ENCODE measurements around the gene NEO1.
"Not testable (repeated sequence)": the region's sequence is repeated elsewhere in the genome, so short reads cannot be mapped to it uniquely, and the experiment has no call there.

The NEO1 gene

GRCh38 chr15:73284090-73284716 is 231.9 kb downstream of the NEO1 start:
- H3K27ac ChIP-seq (ENCODE audit: low read depth, low read length) = no peak overlapping the region
- H3K36me3 ChIP-seq (ENCODE audit: control insufficient read depth, insufficient read depth, low read length) = peaks cover 59% of the 10 kb centered on the region
- H3K9ac ChIP-seq (ENCODE audit: low read depth, low read length) = no peak overlapping the region
- no peaks in the 10 kb centered on the region for H3K27me3 ChIP-seq (ENCODE audit: control insufficient read depth, insufficient read depth, low read length)
- H3K4me1 ChIP-seq (ENCODE audit: control insufficient read depth, insufficient read depth, low read length) = no peaks in the 10 kb centered on the region
- H3K4me3 ChIP-seq (ENCODE audit: low read depth, low read length) = no peak overlapping the region
- no peaks in the 10 kb centered on the region for H3K9me3 ChIP-seq (ENCODE audit: control insufficient read depth, insufficient read depth, low read length)

GRCh38 chr15:73286311-73286710 is 234.0 kb downstream of the NEO1 start:
- H3K9me3 ChIP-seq (ENCODE audit: control insufficient read depth, insufficient read depth, low read length) = no peaks in the 10 kb centered on the region
- peaks cover 68% of the 10 kb centered on the region for H3K36me3 ChIP-seq (ENCODE audit: control insufficient read depth, insufficient read depth, low read length)
- no peaks in the 10 kb centered on the region for H3K27me3 ChIP-seq (ENCODE audit: control insufficient read depth, insufficient read depth, low read length)
- no peak overlapping the region for H3K4me3 ChIP-seq (ENCODE audit: low read depth, low read length)
- no peak overlapping the region for H3K27ac ChIP-seq (ENCODE audit: low read depth, low read length)
- H3K9ac ChIP-seq (ENCODE audit: low read depth, low read length) = no peak overlapping the region
- H3K4me1 ChIP-seq (ENCODE audit: control insufficient read depth, insufficient read depth, low read length) = no peaks in the 10 kb centered on the region

- Histone ChIP-seq H3K27me3 (ENCODE audit: control insufficient read depth, insufficient read depth, low read length) (no peaks in the 10 kb centered on the region), H3K27ac (ENCODE audit: low read depth, low read length) (no peak overlapping the region), H3K36me3 (ENCODE audit: control insufficient read depth, insufficient read depth, low read length) (peaks cover 68% of the 10 kb centered on the region), H3K4me3 (ENCODE audit: low read depth, low read length) (no peak overlapping the region), H3K4me1 (ENCODE audit: control insufficient read depth, insufficient read depth, low read length) (no peaks in the 10 kb centered on the region), H3K9ac (ENCODE audit: low read depth, low read length) (no peak overlapping the region), H3K9me3 (ENCODE audit: control insufficient read depth, insufficient read depth, low read length) (no peaks in the 10 kb centered on the region)
Observed at GRCh38 chr15:73287019-73287418, 234.8 kb downstream of the NEO1 start.

GRCh38 chr15:73291441-73291840 is 239.2 kb downstream of the NEO1 start:
- Histone ChIP-seq H3K4me3 (ENCODE audit: low read depth, low read length) (no peak overlapping the region), H3K36me3 (ENCODE audit: control insufficient read depth, insufficient read depth, low read length) (peaks cover 53% of the 10 kb centered on the region), H3K27ac (ENCODE audit: low read depth, low read length) (no peak overlapping the region), H3K9me3 (ENCODE audit: control insufficient read depth, insufficient read depth, low read length) (no peaks in the 10 kb centered on the region), H3K9ac (ENCODE audit: low read depth, low read length) (no peak overlapping the region), H3K27me3 (ENCODE audit: control insufficient read depth, insufficient read depth, low read length) (no peaks in the 10 kb centered on the region), H3K4me1 (ENCODE audit: control insufficient read depth, insufficient read depth, low read length) (no peaks in the 10 kb centered on the region)

GRCh38 chr15:73293773-73294172 is 241.5 kb downstream of the NEO1 start:
- Histone ChIP-seq H3K4me3 (ENCODE audit: low read depth, low read length) (no peak overlapping the region), H3K9me3 (ENCODE audit: control insufficient read depth, insufficient read depth, low read length) (no peaks in the 10 kb centered on the region), H3K9ac (ENCODE audit: low read depth, low read length) (no peak overlapping the region), H3K4me1 (ENCODE audit: control insufficient read depth, insufficient read depth, low read length) (no peaks in the 10 kb centered on the region), H3K27ac (ENCODE audit: low read depth, low read length) (no peak overlapping the region), H3K27me3 (ENCODE audit: control insufficient read depth, insufficient read depth, low read length) (no peaks in the 10 kb centered on the region), H3K36me3 (ENCODE audit: control insufficient read depth, insufficient read depth, low read length) (peaks cover 41% of the 10 kb centered on the region)

- Histone ChIP-seq H3K27ac (ENCODE audit: low read depth, low read length) (no peak overlapping the region), H3K9ac (ENCODE audit: low read depth, low read length) (no peak overlapping the region), H3K27me3 (ENCODE audit: control insufficient read depth, insufficient read depth, low read length) (no peaks in the 10 kb centered on the region), H3K4me3 (ENCODE audit: low read depth, low read length) (no peak overlapping the region), H3K4me1 (ENCODE audit: control insufficient read depth, insufficient read depth, low read length) (no peaks in the 10 kb centered on the region), H3K9me3 (ENCODE audit: control insufficient read depth, insufficient read depth, low read length) (no peaks in the 10 kb centered on the region), H3K36me3 (ENCODE audit: control insufficient read depth, insufficient read depth, low read length) (peaks cover 42% of the 10 kb centered on the region)
Observed at GRCh38 chr15:73295630-73296286, 243.5 kb downstream of the NEO1 start.

GRCh38 chr15:73296609-73297353 is 244.5 kb downstream of the NEO1 start:
- Histone ChIP-seq H3K27ac (ENCODE audit: low read depth, low read length) (no peak overlapping the region), H3K36me3 (ENCODE audit: control insufficient read depth, insufficient read depth, low read length) (peaks cover 50% of the 10 kb centered on the region), H3K4me3 (ENCODE audit: low read depth, low read length) (no peak overlapping the region), H3K9me3 (ENCODE audit: control insufficient read depth, insufficient read depth, low read length) (no peaks in the 10 kb centered on the region), H3K27me3 (ENCODE audit: control insufficient read depth, insufficient read depth, low read length) (no peaks in the 10 kb centered on the region), H3K4me1 (ENCODE audit: control insufficient read depth, insufficient read depth, low read length) (no peaks in the 10 kb centered on the region), H3K9ac (ENCODE audit: low read depth, low read length) (no peak overlapping the region)

- H3K36me3 ChIP-seq (ENCODE audit: control insufficient read depth, insufficient read depth, low read length) = peaks cover 59% of the 10 kb centered on the region
- no peaks in the 10 kb centered on the region for H3K9me3 ChIP-seq (ENCODE audit: control insufficient read depth, insufficient read depth, low read length)
- no peak overlapping the region for H3K27ac ChIP-seq (ENCODE audit: low read depth, low read length)
- H3K4me1 ChIP-seq (ENCODE audit: control insufficient read depth, insufficient read depth, low read length) = no peaks in the 10 kb centered on the region
- no peak overlapping the region for H3K9ac ChIP-seq (ENCODE audit: low read depth, low read length)
- no peak overlapping the region for H3K4me3 ChIP-seq (ENCODE audit: low read depth, low read length)
- no peaks in the 10 kb centered on the region for H3K27me3 ChIP-seq (ENCODE audit: control insufficient read depth, insufficient read depth, low read length)
Observed at GRCh38 chr15:73298522-73299245, 246.4 kb downstream of the NEO1 start.

GRCh38 chr15:73300286-73300685 is 248.0 kb downstream of the NEO1 start:
- peaks cover 57% of the 10 kb centered on the region for H3K36me3 ChIP-seq (ENCODE audit: control insufficient read depth, insufficient read depth, low read length)
- not testable (repeated sequence) for H3K27me3 ChIP-seq (ENCODE audit: control insufficient read depth, insufficient read depth, low read length); H3K9ac ChIP-seq (ENCODE audit: low read depth, low read length); H3K9me3 ChIP-seq (ENCODE audit: control insufficient read depth, insufficient read depth, low read length); H3K4me1 ChIP-seq (ENCODE audit: control insufficient read depth, insufficient read depth, low read length); H3K27ac ChIP-seq (ENCODE audit: low read depth, low read length); H3K4me3 ChIP-seq (ENCODE audit: low read depth, low read length)

- Histone ChIP-seq H3K9me3 (ENCODE audit: control insufficient read depth, insufficient read depth, low read length) (no peaks in the 10 kb centered on the region), H3K4me3 (ENCODE audit: low read depth, low read length) (no peak overlapping the region), H3K27ac (ENCODE audit: low read depth, low read length) (no peak overlapping the region), H3K27me3 (ENCODE audit: control insufficient read depth, insufficient read depth, low read length) (no peaks in the 10 kb centered on the region), H3K36me3 (ENCODE audit: control insufficient read depth, insufficient read depth, low read length) (peaks cover 47% of the 10 kb centered on the region), H3K4me1 (ENCODE audit: control insufficient read depth, insufficient read depth, low read length) (no peaks in the 10 kb centered on the region), H3K9ac (ENCODE audit: low read depth, low read length) (no peak overlapping the region)
Observed at GRCh38 chr15:73303636-73304035, 251.4 kb downstream of the NEO1 start.
